Neural crest cell (in vitro differentiated cells): ENCODE results near the gene ANKRD1. TPM values are rescaled to one million over a fixed set of nuclear protein-coding genes. Genes with fewer than 3 reads are reported as not detected.
"Not testable (repeated sequence)": the region's sequence is repeated elsewhere in the genome, so short reads cannot be mapped to it uniquely, and the experiment has no call there.

Experiments used
- DNase-seq: peaks from one replicate; pipeline ENCODE4 v3.0.0; 2021; ENCODE audit warnings: low read depth, mixed read lengths, low spot score
- H3K27ac Mint-ChIP-seq: one replicate; pipeline ENCODE4 v1.8.0; 2021; ENCODE audit warnings: mild to moderate bottlenecking, mixed read lengths; ENCODE audit not compliant: unreplicated experiment
- H3K27me3 Mint-ChIP-seq: 2 replicates; pipeline ENCODE4 v1.8.0; 2021; ENCODE audit warnings: low read depth, mild to moderate bottlenecking, mixed read lengths
- H3K36me3 Mint-ChIP-seq: 2 replicates; pipeline ENCODE4 v1.8.0; 2021; ENCODE audit warnings: low read depth, mild to moderate bottlenecking, mixed read lengths
- H3K4me1 Mint-ChIP-seq: 2 replicates; pipeline ENCODE4 v1.8.0; 2021; ENCODE audit warnings: mixed read lengths
- H3K4me3 Mint-ChIP-seq: one replicate; pipeline ENCODE4 v1.8.0; 2021; ENCODE audit warnings: mild to moderate bottlenecking, mixed read lengths
- H3K9me3 Mint-ChIP-seq: 2 replicates; pipeline ENCODE4 v1.8.0; 2021; ENCODE audit warnings: mixed read lengths
- CTCF ChIP-seq: fragments of 200-600 bp; sonication (generic); conservative IDR thresholded peaks from 2 replicates; pipeline ENCODE4 v1.5.0; 2021; ENCODE audit warnings: antibody characterized with exemption, mild to moderate bottlenecking
- total RNA-seq: library from RNA; stranded (reverse); gene quantifications from 2 replicates; pipeline ENCODE4 v1.2.1, GENCODE V29; 2021

ANKRD1 gene
- total RNA-seq, 1 donor from 2014 or later: not detected

- no peak for DNase-seq
- Mint-ChIP-seq H3K36me3 (peaks cover 9% of the 10 kb centered on the region), H3K27ac (no peak overlapping the region), H3K27me3 (no peaks in the 10 kb centered on the region), H3K4me3 (no peak overlapping the region), H3K9me3 (peaks cover 9% of the 10 kb centered on the region), H3K4me1 (peaks cover 8% of the 10 kb centered on the region)
- no peak for TF ChIP-seq CTCF
Observed at GRCh38 chr10:90912854-90913479, 7.9 kb downstream of the ANKRD1 start.

GRCh38 chr10:90912174-90912573 lies 8.7 kb downstream of the ANKRD1 start:
- Mint-ChIP-seq H3K27ac (no peak overlapping the region), H3K9me3 (peaks cover 9% of the 10 kb centered on the region), H3K36me3 (peaks cover 15% of the 10 kb centered on the region), H3K27me3 (no peaks in the 10 kb centered on the region), H3K4me1 (peaks cover 8% of the 10 kb centered on the region), H3K4me3 (no peak overlapping the region)
- no peak for DNase-seq
- TF ChIP-seq CTCF: no peak

GRCh38 chr10:90911133-90912051 lies 9.5 kb downstream of the ANKRD1 start:
- no peaks in the 10 kb centered on the region for H3K27me3 Mint-ChIP-seq
- peak; percentile 92 for TF ChIP-seq CTCF
- peaks cover 8% of the 10 kb centered on the region for H3K4me1 Mint-ChIP-seq
- H3K27ac Mint-ChIP-seq: peak overlapping the region; percentile 98
- peaks cover 22% of the 10 kb centered on the region for H3K36me3 Mint-ChIP-seq
- H3K9me3 Mint-ChIP-seq: peaks cover 9% of the 10 kb centered on the region
- DNase-seq: peak; percentile 71
- no peak overlapping the region for H3K4me3 Mint-ChIP-seq

- TF ChIP-seq CTCF: no peak
- H3K4me1 Mint-ChIP-seq: peaks cover under 1% of the 10 kb centered on the region
- no peaks in the 10 kb centered on the region for H3K27me3 Mint-ChIP-seq
- H3K27ac Mint-ChIP-seq: no peak overlapping the region
- DNase-seq: no peak
- H3K4me3 Mint-ChIP-seq: no peak overlapping the region
- peaks cover 9% of the 10 kb centered on the region for H3K9me3 Mint-ChIP-seq
- H3K36me3 Mint-ChIP-seq: peaks cover 34% of the 10 kb centered on the region
Observed at GRCh38 chr10:90906596-90906995, 14.3 kb downstream of the ANKRD1 start.

GRCh38 chr10:90905925-90906324 lies 15.0 kb downstream of the ANKRD1 start:
- Mint-ChIP-seq H3K36me3 (peaks cover 34% of the 10 kb centered on the region), H3K9me3 (peaks cover 9% of the 10 kb centered on the region), H3K27me3 (no peaks in the 10 kb centered on the region), H3K4me1 (no peaks in the 10 kb centered on the region), H3K4me3 (no peak overlapping the region), H3K27ac (no peak overlapping the region)
- DNase-seq: no peak
- TF ChIP-seq CTCF: no peak

GRCh38 chr10:90896916-90897315 lies 24.0 kb downstream of the ANKRD1 start:
- not testable (repeated sequence) for H3K4me3 Mint-ChIP-seq, DNase-seq, H3K27ac Mint-ChIP-seq, H3K9me3 Mint-ChIP-seq, H3K27me3 Mint-ChIP-seq, H3K4me1 Mint-ChIP-seq, H3K36me3 Mint-ChIP-seq
